Measurements from ENCODE around the gene KSR1. TPM values are rescaled to one million over a fixed set of nuclear protein-coding genes. Genes with fewer than 3 reads are reported as not detected.
"Not testable (repeated sequence)": the region's sequence is repeated elsewhere in the genome, so short reads cannot be mapped to it uniquely, and the experiment has no call there.

The KSR1 gene
- total RNA-seq, 2 experiments from 2014 or later, result 96.6 to 113 TPM

- POLR2A ChIA-PET, result no interaction called here
- DNase-seq (no peak), ATAC-seq (no peak)
- H3K4me1 Mint-ChIP-seq, result no peaks in the 10 kb centered on the region
- no peaks in the 10 kb centered on the region for H3K9me3 Mint-ChIP-seq (ENCODE audit: low read depth)
- H3K4me3 Mint-ChIP-seq, result no peak overlapping the region
- intact Hi-C loops (cut with DNase I, micrococcal nuclease), result no loop called here
- no peak overlapping the region for H3K27ac Mint-ChIP-seq
- H3K36me3 Mint-ChIP-seq (ENCODE audit: low read depth), result no peaks in the 10 kb centered on the region
- CTCF ChIA-PET, result no interaction called here
- H3K27me3 Mint-ChIP-seq, result no peaks in the 10 kb centered on the region
These were observed 210.7 kb downstream of the KSR1 start for GRCh38 chr17:27666831-27667560.

GRCh38 chr17:27667656-27668487, 211.6 kb downstream of the KSR1 start:
- intact Hi-C loops (cut with DNase I, micrococcal nuclease), result no loop called here
- POLR2A ChIA-PET, result no interaction called here
- Mint-ChIP-seq H3K9me3 (ENCODE audit: low read depth) (no peaks in the 10 kb centered on the region), H3K36me3 (ENCODE audit: low read depth) (no peaks in the 10 kb centered on the region), H3K4me3 (no peak overlapping the region), H3K4me1 (no peaks in the 10 kb centered on the region), H3K27me3 (no peaks in the 10 kb centered on the region), H3K27ac (no peak overlapping the region)
- CTCF ChIA-PET, result interaction anchor here (0.7 kb wide), 1 partner anchor 8 kb away, joined by 3 read pairs; no protein-coding TSS in a partner anchor
- no peak for ATAC-seq
- no peak for DNase-seq

GRCh38 chr17:27668488-27668823, 212.2 kb downstream of the KSR1 start:
- CTCF ChIA-PET, result no interaction called here
- H3K9me3 Mint-ChIP-seq (ENCODE audit: low read depth), result no peaks in the 10 kb centered on the region
- H3K4me3 Mint-ChIP-seq, result no peak overlapping the region
- no peak overlapping the region for H3K27ac Mint-ChIP-seq
- no peaks in the 10 kb centered on the region for H3K36me3 Mint-ChIP-seq (ENCODE audit: low read depth)
- DNase-seq (no peak), ATAC-seq (no peak)
- intact Hi-C loops (cut with DNase I, micrococcal nuclease), result no loop called here
- no peaks in the 10 kb centered on the region for H3K4me1 Mint-ChIP-seq
- no peaks in the 10 kb centered on the region for H3K27me3 Mint-ChIP-seq
- POLR2A ChIA-PET, result no interaction called here

GRCh38 chr17:27669136-27669535, 212.9 kb downstream of the KSR1 start:
- intact Hi-C loops (cut with DNase I, micrococcal nuclease), result no loop called here
- Mint-ChIP-seq H3K9me3 (ENCODE audit: low read depth) (no peaks in the 10 kb centered on the region), H3K36me3 (ENCODE audit: low read depth) (no peaks in the 10 kb centered on the region), H3K4me3 (no peak overlapping the region), H3K27ac (no peak overlapping the region), H3K27me3 (no peaks in the 10 kb centered on the region), H3K4me1 (no peaks in the 10 kb centered on the region)
- DNase-seq (no peak), ATAC-seq (no peak)
- CTCF ChIA-PET, result no interaction called here
- POLR2A ChIA-PET, result interaction anchor here (0.6 kb wide), 1 partner anchor 125 kb away, joined by 3 read pairs; no protein-coding TSS in a partner anchor

GRCh38 chr17:27669850-27670249, 213.6 kb downstream of the KSR1 start:
- H3K36me3 Mint-ChIP-seq (ENCODE audit: low read depth), result no peaks in the 10 kb centered on the region
- intact Hi-C loops (cut with DNase I, micrococcal nuclease), result no loop called here
- H3K4me3 Mint-ChIP-seq, result no peak overlapping the region
- DNase-seq (no peak), ATAC-seq (no peak)
- ChIA-PET CTCF (no interaction called here), POLR2A (no interaction called here)
- H3K9me3 Mint-ChIP-seq (ENCODE audit: low read depth), result no peaks in the 10 kb centered on the region
- H3K27ac Mint-ChIP-seq, result no peak overlapping the region
- no peaks in the 10 kb centered on the region for H3K27me3 Mint-ChIP-seq
- no peaks in the 10 kb centered on the region for H3K4me1 Mint-ChIP-seq

- Mint-ChIP-seq H3K27ac (no peak overlapping the region), H3K9me3 (ENCODE audit: low read depth) (no peaks in the 10 kb centered on the region), H3K36me3 (ENCODE audit: low read depth) (no peaks in the 10 kb centered on the region), H3K27me3 (no peaks in the 10 kb centered on the region), H3K4me3 (no peak overlapping the region), H3K4me1 (no peaks in the 10 kb centered on the region)
- ChIA-PET CTCF (interaction anchor here (0.6 kb wide), 1 partner anchor 279 kb away, joined by 5 read pairs; no protein-coding TSS in a partner anchor), POLR2A (no interaction called here)
- intact Hi-C loops (cut with DNase I, micrococcal nuclease), result no loop called here
- DNase-seq (no peak), ATAC-seq (no peak)
These were observed 214.7 kb downstream of the KSR1 start for GRCh38 chr17:27670791-27671590.

GRCh38 chr17:27671591-27671910, 215.3 kb downstream of the KSR1 start:
- Mint-ChIP-seq H3K36me3 (ENCODE audit: low read depth) (no peaks in the 10 kb centered on the region), H3K27ac (no peak overlapping the region), H3K27me3 (no peaks in the 10 kb centered on the region), H3K4me1 (no peaks in the 10 kb centered on the region), H3K4me3 (no peak overlapping the region), H3K9me3 (ENCODE audit: low read depth) (no peaks in the 10 kb centered on the region)
- ChIA-PET POLR2A (no interaction called here), CTCF (interaction anchor here (0.6 kb wide), 1 partner anchor 280 kb away, joined by 5 read pairs; no protein-coding TSS in a partner anchor)
- ATAC-seq (no peak), DNase-seq (no peak)
- intact Hi-C loops (cut with DNase I, micrococcal nuclease), result no loop called here

GRCh38 chr17:27671977-27672480, 215.8 kb downstream of the KSR1 start:
- ATAC-seq; H3K27ac Mint-ChIP-seq; H3K9me3 Mint-ChIP-seq (ENCODE audit: low read depth); CTCF ChIA-PET; H3K36me3 Mint-ChIP-seq (ENCODE audit: low read depth); H3K4me3 Mint-ChIP-seq; H3K4me1 Mint-ChIP-seq; H3K27me3 Mint-ChIP-seq; DNase-seq; intact Hi-C loops (cut with DNase I, micrococcal nuclease); POLR2A ChIA-PET: not testable (repeated sequence)

- ATAC-seq, result no peak
- POLR2A ChIA-PET, result no interaction called here
- Mint-ChIP-seq H3K27me3 (peaks cover 2% of the 10 kb centered on the region), H3K4me1 (no peaks in the 10 kb centered on the region), H3K4me3 (no peak overlapping the region), H3K36me3 (ENCODE audit: low read depth) (no peaks in the 10 kb centered on the region), H3K27ac (no peak overlapping the region), H3K9me3 (ENCODE audit: low read depth) (no peaks in the 10 kb centered on the region)
- CTCF ChIA-PET, result no interaction called here
- intact Hi-C loops (cut with DNase I, micrococcal nuclease), result no loop called here
- DNase-seq, result no peak
These were observed 218.1 kb downstream of the KSR1 start for GRCh38 chr17:27674335-27674734.

Measured in activated CD4-positive, alpha-beta T cell treated with anti-CD3 and anti-CD28 coated beads for 36 hours (primary cell).